Natural killer cell (primary cell): Measurements from ENCODE around the gene SPRY1. TPM values are rescaled to one million over a fixed set of nuclear protein-coding genes. Genes with fewer than 3 reads are reported as not detected.

Experiments used
- ATAC-seq, 3 donors: fragments of 150-1000 bp in 2 of 3; fragments of 200-7000 bp in 1 of 3; cut with Tn5 transposase; 1 replicate in 1 of 3; 2 replicates in 2 of 3; pipeline ENCODE4 v1.10.0; 2021; ENCODE audit warnings: mild to moderate bottlenecking in 2 of 3, moderate library complexity in 2 of 3
- DNase-seq, 2 donors: peaks; one replicate each; pipeline versions ENCODE4 v3.0.0 to v3.0.0-alpha.2; 2013 to 2021; ENCODE audit warnings: mixed read lengths in 1 of 2
- H3K27ac ChIP-seq: one replicate; pipeline ENCODE4 v1.5.1; 2013; ENCODE audit warnings: mild to moderate bottlenecking, low read length
- H3K27me3 ChIP-seq: one replicate; pipeline ENCODE4 v1.6.1; 2013; ENCODE audit warnings: low read length; ENCODE audit not compliant: control insufficient read depth, insufficient read depth
- H3K36me3 ChIP-seq: one replicate; pipeline ENCODE4 v1.6.1; 2013; ENCODE audit warnings: low read length; ENCODE audit not compliant: control insufficient read depth, insufficient read depth
- H3K4me1 ChIP-seq: one replicate; pipeline ENCODE4 v1.6.1; 2013; ENCODE audit warnings: low read length; ENCODE audit not compliant: control insufficient read depth, insufficient read depth
- H3K4me3 ChIP-seq: one replicate; pipeline ENCODE4 v1.5.1; 2013; ENCODE audit warnings: low read length
- H3K9me3 ChIP-seq: one replicate; pipeline ENCODE4 v1.6.1; 2013; ENCODE audit warnings: low read length; ENCODE audit not compliant: control insufficient read depth, insufficient read depth
- H3K27ac Mint-ChIP-seq, 2 donors: one replicate each; pipeline ENCODE4 v1.8.0; 2022; ENCODE audit warnings: mild to moderate bottlenecking in 2 of 2, mixed read lengths in 2 of 2, moderate library complexity in 1 of 2
- H3K27me3 Mint-ChIP-seq, 2 donors: one replicate each; pipeline ENCODE4 v1.8.0; 2022; ENCODE audit warnings: low read depth in 2 of 2, mixed read lengths in 2 of 2
- H3K36me3 Mint-ChIP-seq: one replicate; pipeline ENCODE4 v1.8.0; 2022; ENCODE audit warnings: mixed read lengths
- H3K4me1 Mint-ChIP-seq, 2 donors: one replicate each; pipeline ENCODE4 v1.8.0; 2022; ENCODE audit warnings: mixed read lengths in 2 of 2
- H3K4me3 Mint-ChIP-seq: one replicate; pipeline ENCODE4 v1.8.0; 2022; ENCODE audit warnings: mild to moderate bottlenecking, moderate library complexity, mixed read lengths
- H3K9me3 Mint-ChIP-seq, 2 donors: one replicate each; pipeline ENCODE4 v1.8.0; 2022; ENCODE audit warnings: mixed read lengths in 2 of 2
- CTCF ChIP-seq: fragments of 200-600 bp; IDR thresholded peaks from one replicate; pipeline ENCODE4 v1.8.0; 2022; ENCODE audit warnings: antibody characterized with exemption
- WGBS: methylation state at CpG from one replicate; pipeline ENCODE4 v1.1.7; 2013; ENCODE audit warnings: missing lambda C conversion rate; ENCODE audit not compliant: insufficient coverage; 5-methylcytosine and 5-hydroxymethylcytosine counted together
- intact Hi-C: fragments of 100-400 bp; cut with micrococcal nuclease; formaldehyde crosslinking; loops from one replicate; pipeline ENCODE4 v1.14.2; 2022
- total RNA-seq, 4 donors: library from RNA; stranded (reverse); fragments of 120-200 nt in 1 of 4; gene quantifications; one replicate each; pipeline versions ENCODE4 v1.2.3 to v1.2.4, GENCODE V29; 2013 to 2022

Gene SPRY1
- total RNA-seq, 3 donors from 2014 or later (not counting 1 experiment from before 2014, with no cell fraction given) = 8.7 to 9.8 (median 9.5) TPM

- Mint-ChIP-seq H3K36me3 (no peaks in the 10 kb centered on the region), H3K27ac (no peak overlapping the region), H3K9me3 (no peaks in the 10 kb centered on the region), H3K27me3 (peaks cover 0 to 3% of the 10 kb centered on the region in 2 donors), H3K4me3 (no peak overlapping the region), H3K4me1 (no peaks in the 10 kb centered on the region)
- WGBS = 74% methylated on average over 3 of the region's 4 CpGs
- H3K4me3 ChIP-seq = no peak overlapping the region
- H3K9me3 ChIP-seq = no peaks in the 10 kb centered on the region
- H3K36me3 ChIP-seq = no peaks in the 10 kb centered on the region
- H3K27me3 ChIP-seq = no peaks in the 10 kb centered on the region
- no peak overlapping the region for H3K27ac ChIP-seq
- no peaks in the 10 kb centered on the region for H3K4me1 ChIP-seq
- no peak for ATAC-seq
- no peak for TF ChIP-seq CTCF
- DNase-seq = no peak
- intact Hi-C loops = no loop called here
Observed at GRCh38 chr4:123386609-123387008, 10.0 kb upstream of the SPRY1 start.

DNA sequence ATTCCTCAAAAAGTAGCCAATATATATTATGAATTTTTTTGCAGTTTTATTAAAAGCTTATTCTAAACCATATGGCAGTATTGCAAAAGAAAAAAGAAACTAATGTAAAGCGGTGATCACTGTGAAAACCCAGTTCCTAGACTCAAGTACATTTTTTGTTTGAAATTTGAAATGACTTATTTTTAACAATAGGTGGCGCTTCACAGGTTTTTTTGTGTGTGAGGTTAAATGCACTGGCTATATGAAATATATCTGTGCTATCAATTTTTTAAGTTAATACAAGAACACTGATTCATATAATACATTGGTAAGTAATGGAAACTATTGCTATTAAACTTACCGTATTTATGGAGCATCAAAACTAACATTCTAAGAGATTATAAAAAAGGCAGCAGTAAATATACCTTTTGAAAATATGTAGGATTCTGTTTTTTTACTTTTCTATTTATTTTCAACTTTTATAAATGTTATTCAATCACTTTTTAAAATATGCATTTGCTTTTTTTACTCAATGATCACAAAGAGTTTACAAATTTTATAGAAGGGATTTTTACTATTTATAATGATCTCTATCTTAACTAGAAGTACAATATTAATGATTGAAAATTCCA is 5.6 kb upstream of the SPRY1 start:
- peaks cover 0 to 3% of the 10 kb centered on the region in 2 donors for H3K27me3 Mint-ChIP-seq
- 50% methylated on average over 1 of the region's 3 CpGs for WGBS
- no peaks in the 10 kb centered on the region for H3K36me3 Mint-ChIP-seq
- ATAC-seq (peak in 2 of 3 donors; percentile 39 to 44), DNase-seq (peak in 1 of 2 donors; percentile 51)
- Histone ChIP-seq H3K27ac (no peak overlapping the region), H3K4me3 (no peak overlapping the region), H3K4me1 (no peaks in the 10 kb centered on the region), H3K36me3 (no peaks in the 10 kb centered on the region), H3K9me3 (no peaks in the 10 kb centered on the region), H3K27me3 (no peaks in the 10 kb centered on the region)
- no peaks in the 10 kb centered on the region for H3K4me1 Mint-ChIP-seq
- no peaks in the 10 kb centered on the region for H3K9me3 Mint-ChIP-seq
- peak; percentile 72 for TF ChIP-seq CTCF
- no peak overlapping the region for H3K27ac Mint-ChIP-seq
- intact Hi-C loops = loop anchor here (1.0 to 5.0 kb wide), 2 partner anchors 268 to 871 kb away; no protein-coding TSS in a partner anchor
- H3K4me3 Mint-ChIP-seq = no peak overlapping the region

- Mint-ChIP-seq H3K9me3 (no peaks in the 10 kb centered on the region), H3K27ac (no peak overlapping the region), H3K27me3 (peaks cover 0 to 3% of the 10 kb centered on the region in 2 donors), H3K36me3 (no peaks in the 10 kb centered on the region), H3K4me1 (peaks cover 14 to 19% of the 10 kb centered on the region in 2 donors), H3K4me3 (no peak overlapping the region)
- Histone ChIP-seq H3K36me3 (no peaks in the 10 kb centered on the region), H3K27ac (no peak overlapping the region), H3K4me1 (peaks cover 14% of the 10 kb centered on the region), H3K9me3 (no peaks in the 10 kb centered on the region), H3K4me3 (no peak overlapping the region), H3K27me3 (no peaks in the 10 kb centered on the region)
- no peak for DNase-seq
- intact Hi-C loops = loop anchor here (5.0 kb wide), 1 partner anchor 869 kb away; no protein-coding TSS in a partner anchor
- TF ChIP-seq CTCF = no peak
- 90% methylated on average over 3 of the region's 5 CpGs for WGBS
- no peak for ATAC-seq
Observed at GRCh38 chr4:123393721-123394120, 2.9 kb upstream of the SPRY1 start.
